H1 (cell line): Measurements from ENCODE around the gene NR2C2AP. TPM values are rescaled to one million over a fixed set of nuclear protein-coding genes. Genes with fewer than 3 reads are reported as not detected.

Experiments used
- CTCF ChIA-PET: fragments of 300-600 bp; sonication (Branson Sonifier 250); formaldehyde crosslinking; loops from one replicate; lab custom pipeline; 2021; ENCODE audit not compliant: partially characterized antibody; lab: Charles Lee
- POLR2A ChIA-PET: fragments of 300-600 bp; sonication (Branson Sonifier 250); formaldehyde crosslinking; loops from one replicate; lab custom pipeline; 2021; ENCODE audit warnings: inconsistent platforms; ENCODE audit not compliant: partially characterized antibody; lab: Charles Lee
- DNase-seq, 2 experiments: peaks; one replicate each; pipeline versions ENCODE4 v3.0.0 to v3.0.0-alpha.2; 2010 to 2022; ENCODE audit warnings: low spot score in 2 of 2, low read depth in 1 of 2, mixed read lengths in 1 of 2
- FAIRE-seq: peaks from 2 replicates; lab custom pipeline; 2011; peaks lifted over from hg19 to GRCh38; lab: Jason Lieb, UNC
- H2AFZ ChIP-seq: 2 replicates; pipeline ENCODE4 v1.8.1; 2012; ENCODE audit warnings: low read length, inconsistent platforms
- H2AK5ac ChIP-seq: 2 replicates; pipeline ENCODE4 v1.6.1; 2013; ENCODE audit warnings: low read depth, low read length
- H2BK120ac ChIP-seq: replicated peaks from 2 replicates; pipeline ENCODE3; 2013; ENCODE audit warnings: low read depth, low read length, inconsistent platforms
- H2BK12ac ChIP-seq: 2 replicates; pipeline ENCODE4 v1.6.1; 2013; ENCODE audit warnings: low read depth, low read length
- H2BK15ac ChIP-seq: 2 replicates; pipeline ENCODE4 v1.6.1; 2013; ENCODE audit warnings: low read length
- H2BK20ac ChIP-seq: 2 replicates; pipeline ENCODE4 v1.6.1; 2013; ENCODE audit warnings: low read length
- H2BK5ac ChIP-seq: 2 replicates; pipeline ENCODE4 v1.6.1; 2013; ENCODE audit warnings: low read depth, low read length
- H3K14ac ChIP-seq: 2 replicates; pipeline ENCODE4 v1.6.1; 2013; ENCODE audit warnings: inconsistent platforms; ENCODE audit not compliant: insufficient read length
- H3K18ac ChIP-seq: 2 replicates; pipeline ENCODE4 v1.6.1; 2013; ENCODE audit warnings: low read length; ENCODE audit errors: extremely low read depth
- H3K23ac ChIP-seq: 2 replicates; pipeline ENCODE4 v1.6.1; 2013; ENCODE audit warnings: inconsistent platforms; ENCODE audit not compliant: insufficient read length
- H3K23me2 ChIP-seq: 2 replicates; pipeline ENCODE4 v1.6.1; 2013; ENCODE audit warnings: low read depth, low read length
- H3K27ac ChIP-seq: 2 replicates; pipeline ENCODE4 v1.6.1; 2011; ENCODE audit warnings: low read depth, low read length, inconsistent platforms
- H3K27me3 ChIP-seq, 4 experiments: replicated peaks in 1 of 4; 1 replicate in 1 of 4; 2 replicates in 3 of 4; pipeline versions ENCODE4 v1.6.1 to v1.8.1; 2011 to 2013; ENCODE audit warnings: low read length in 3 of 4, mild to moderate bottlenecking in 3 of 4, inconsistent platforms in 2 of 4, mixed read lengths in 2 of 4, moderate library complexity in 1 of 4; ENCODE audit not compliant: control insufficient read depth in 3 of 4, insufficient read depth in 3 of 4; ENCODE audit errors: extremely low read depth in 1 of 4
- H3K36me3 ChIP-seq, 4 experiments: 2 replicates each; pipeline versions ENCODE4 v1.6.1 to v1.8.1; 2011 to 2013; ENCODE audit warnings: mild to moderate bottlenecking in 4 of 4, low read length in 3 of 4, moderate library complexity in 2 of 4, control low read depth in 1 of 4, inconsistent platforms in 1 of 4; ENCODE audit not compliant: insufficient read depth in 4 of 4, control insufficient read depth in 2 of 4
- H3K4ac ChIP-seq: replicated peaks from 2 replicates; pipeline ENCODE3; 2013; ENCODE audit warnings: low read length, low read depth, mixed read lengths, inconsistent platforms; ENCODE audit not compliant: insufficient read length
- H3K4me1 ChIP-seq, 4 experiments: replicated peaks in 1 of 4; 1 replicate in 1 of 4; 2 replicates in 3 of 4; pipeline versions ENCODE4 v1.6.1 to v1.8.1; 2011 to 2013; ENCODE audit warnings: low read length in 3 of 4, inconsistent platforms in 2 of 4, mixed read lengths in 1 of 4; ENCODE audit not compliant: insufficient read depth in 4 of 4, control insufficient read depth in 3 of 4
- H3K4me2 ChIP-seq, 2 experiments: 2 replicates each; pipeline versions ENCODE4 v1.6.1 to v1.8.1; 2011 to 2013; ENCODE audit warnings: low read depth in 2 of 2, low read length in 2 of 2, control low read depth in 1 of 2, inconsistent platforms in 1 of 2, mild to moderate bottlenecking in 1 of 2; ENCODE audit not compliant: insufficient read depth in 1 of 2
- H3K4me3 ChIP-seq, 4 experiments: fragments of 200-600, 300-600 bp in 1 of 4; sonication (generic), shearing (Covaris generic), sonication (Bioruptor Twin) in 1 of 4; 2 replicates each; pipeline versions ENCODE4 v1.5.1 to v1.8.1; 2011 to 2016; ENCODE audit warnings: low read length in 4 of 4, low read depth in 3 of 4, control low read depth in 2 of 4, inconsistent platforms in 2 of 4, mild to moderate bottlenecking in 2 of 4, mixed read lengths in 1 of 4, moderate library complexity in 1 of 4; ENCODE audit not compliant: insufficient read depth in 2 of 4; ENCODE audit errors: extremely low read depth in 1 of 4
- H3K56ac ChIP-seq: replicated peaks from 2 replicates; pipeline ENCODE3; 2013; ENCODE audit warnings: low read depth, mild to moderate bottlenecking, mixed read lengths, low read length, inconsistent platforms; ENCODE audit not compliant: insufficient read length
- H3K79me1 ChIP-seq: 2 replicates; pipeline ENCODE4 v1.6.1; 2013; ENCODE audit warnings: low read depth, low read length, control low read depth
- H3K79me2 ChIP-seq, 2 experiments: 2 replicates each; pipeline versions ENCODE4 v1.6.1 to v1.8.1; 2012 to 2013; ENCODE audit warnings: low read length in 2 of 2, mild to moderate bottlenecking in 2 of 2, inconsistent platforms in 1 of 2; ENCODE audit not compliant: insufficient read depth in 2 of 2, control insufficient read depth in 1 of 2
- H3K9ac ChIP-seq, 4 experiments: replicated peaks in 1 of 4; 1 replicate in 1 of 4; 2 replicates in 3 of 4; pipeline versions ENCODE4 v1.6.1 to v1.8.1; 2011 to 2013; ENCODE audit warnings: low read depth in 3 of 4, low read length in 3 of 4, control low read depth in 2 of 4, mild to moderate bottlenecking in 2 of 4, moderate library complexity in 2 of 4, inconsistent platforms in 1 of 4; ENCODE audit errors: extremely low read depth in 1 of 4
- H3K9me3 ChIP-seq, 2 experiments: 2 replicates each; pipeline versions ENCODE4 v1.6.1 to v1.8.1; 2012 to 2013; ENCODE audit warnings: mild to moderate bottlenecking in 2 of 2, moderate library complexity in 2 of 2, control low read depth in 1 of 2, inconsistent platforms in 1 of 2, low read depth in 1 of 2, low read length in 1 of 2, mixed read lengths in 1 of 2; ENCODE audit not compliant: insufficient read depth in 2 of 2
- H4K20me1 ChIP-seq, 2 experiments: replicated peaks in 1 of 2; 2 replicates each; pipeline versions ENCODE3 to v1.8.1; 2011 to 2013; ENCODE audit warnings: inconsistent platforms in 2 of 2, low read length in 2 of 2, mild to moderate bottlenecking in 1 of 2; ENCODE audit not compliant: insufficient read depth in 2 of 2, control insufficient read depth in 1 of 2
- H4K5ac ChIP-seq: 2 replicates; pipeline ENCODE4 v1.6.1; 2013; ENCODE audit warnings: low read length, low read depth, mixed read lengths, inconsistent platforms; ENCODE audit not compliant: insufficient read length
- H4K8ac ChIP-seq: 2 replicates; pipeline ENCODE4 v1.8.0; 2013; ENCODE audit warnings: mild to moderate bottlenecking, moderate library complexity, low read length, inconsistent platforms; ENCODE audit not compliant: insufficient read depth; ENCODE audit errors: extremely low read depth
- H4K91ac ChIP-seq: replicated peaks from 2 replicates; pipeline ENCODE3; 2013; ENCODE audit warnings: low read length, mixed read lengths, inconsistent platforms; ENCODE audit not compliant: insufficient read length
- SAP30 ChIP-seq: fragments of 300-600 bp; sonication (generic); IDR thresholded peaks from 2 replicates; pipeline ENCODE4 v1.7.1; 2012; ENCODE audit warnings: low read length, moderate library complexity, mild to moderate bottlenecking, inconsistent platforms; ENCODE audit not compliant: insufficient read depth, insufficient replicate concordance
- SIRT6 ChIP-seq: IDR thresholded peaks from one replicate; pipeline ENCODE4 v1.7.1; 2012; ENCODE audit warnings: low read length, inconsistent platforms
- WGBS, 2 experiments: shearing (Covaris generic) in 1 of 2; methylation state at CpG; one replicate each; pipeline versions ENCODE4 v1.1.6 to v1.1.7; 2013 to 2015; ENCODE audit warnings: low lambda C conversion rate in 2 of 2, mixed read lengths in 2 of 2, inconsistent platforms in 1 of 2, low coverage in 1 of 2, missing lambda C conversion rate in 1 of 2; ENCODE audit not compliant: insufficient replicate concordance in 2 of 2, insufficient coverage in 1 of 2, insufficient read length in 1 of 2; ENCODE audit errors: extremely low coverage in 1 of 2, missing lambda C conversion rate in 1 of 2; 5-methylcytosine and 5-hydroxymethylcytosine counted together
- polyA plus RNA-seq, 7 experiments: library from polyadenylated mRNA; depleted of rRNA in 3 of 7; stranded (reverse) in 5 of 7; unstranded in 2 of 7; fragments of >200 nt in 5 of 7; fragments of 200-250 nt in 2 of 7; gene quantifications; 1 replicate in 5 of 7; 2 replicates in 1 of 7; 4 replicates in 1 of 7; pipeline versions ENCODE4 v1.2.1 to v1.2.3, GENCODE V29; 2011 to 2013; ENCODE audit warnings: missing spikeins in 2 of 7, mixed read lengths in 2 of 7
- total RNA-seq: library from RNA; stranded (reverse); fragmentation: NEBNext Ultra II Directional; extraction: Animal tissue kit (Norgen Biotek cat#: 25700); gene quantifications from 2 replicates; pipeline ENCODE4 v1.2.1, GENCODE V29; 2021
- TF ChIP-seq, protein P1 (sequence below): IDR thresholded peaks from 2 replicates; pipeline ENCODE4 v1.6.1; 2011; ENCODE audit warnings: low read length, improper control_type of control experiment
- TF ChIP-seq, protein P2 (sequence below): IDR thresholded peaks from 2 replicates; pipeline ENCODE4 v1.6.1; 2012; ENCODE audit warnings: low read length, inconsistent platforms

Gene NR2C2AP
- total and polyA plus RNA-seq, 2 of the 8 experiments (the other 6 are each of a cell fraction or from before 2014, with no cell fraction given), result 16.4 to 20.5 TPM

DNA sequence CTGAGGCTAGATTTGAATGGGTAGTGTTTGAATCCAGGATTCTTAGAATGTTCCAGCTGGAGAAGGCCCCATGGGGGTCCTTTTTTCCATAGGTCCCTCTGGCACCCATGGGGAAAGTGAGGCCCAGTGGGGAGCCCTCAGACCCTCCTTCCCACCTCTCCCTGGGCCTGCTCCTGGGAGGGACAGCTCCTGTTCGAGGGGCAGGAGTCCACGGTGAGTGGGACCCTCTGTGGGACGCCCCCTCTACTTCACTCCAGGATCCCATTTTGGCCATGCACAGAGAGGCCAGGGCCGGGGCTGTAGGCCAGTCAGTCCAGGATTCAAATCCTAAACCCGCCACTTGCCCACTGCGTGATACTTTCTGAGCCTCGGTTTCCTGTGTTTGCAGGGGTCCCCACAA is 40.7 kb downstream of the NR2C2AP start:
- no peaks in the 10 kb centered on the region for H3K9me3 ChIP-seq
- H3K4me1 ChIP-seq, result peaks cover 0 to 8% (median 5%) of the 10 kb centered on the region in 4 experiments; a peak in 3 of 7 replicates
- no peak overlapping the region for H2BK120ac ChIP-seq
- DNase-seq (no peak), FAIRE-seq (no peak)
- no peak overlapping the region for H3K18ac ChIP-seq
- no peak overlapping the region for H2AK5ac ChIP-seq
- POLR2A ChIA-PET, result interaction anchor here (9.4 kb wide), 1 partner anchor 10 kb away, joined by 133 read pairs; the partner anchor contains the start of gene MEF2B
- no peaks in the 10 kb centered on the region; a peak in 1 of 7 replicates for H3K27me3 ChIP-seq
- H2AFZ ChIP-seq, result no peak overlapping the region
- no peak overlapping the region for H2BK5ac ChIP-seq
- H3K27ac ChIP-seq, result no peak overlapping the region
- CTCF ChIA-PET, result interaction anchor here (0.8 to 11.9 kb wide), 2 partner anchors 12 to 33 kb away, joined by 3 to 109 read pairs; no protein-coding TSS in a partner anchor
- no peak overlapping the region for H3K23ac ChIP-seq
- no peak overlapping the region for H4K8ac ChIP-seq
- no peaks in the 10 kb centered on the region for H4K20me1 ChIP-seq
- H4K5ac ChIP-seq, result no peak overlapping the region
- no peak overlapping the region for H3K4me2 ChIP-seq
- H3K4ac ChIP-seq, result no peak overlapping the region
- H3K4me3 ChIP-seq, result no peak overlapping the region
- no peak overlapping the region for H4K91ac ChIP-seq
- no peaks in the 10 kb centered on the region for H3K36me3 ChIP-seq
- no peak overlapping the region for H2BK12ac ChIP-seq
- H3K79me2 ChIP-seq, result no peaks in the 10 kb centered on the region
- H3K56ac ChIP-seq, result no peak overlapping the region
- H3K79me1 ChIP-seq, result no peaks in the 10 kb centered on the region
- 95% methylated on average over 7 of the region's 7 CpGs; no CpG with 5 or more reads in 1 of the 2 experiments for WGBS, 2 experiments
- H3K14ac ChIP-seq, result no peak overlapping the region
- TF ChIP-seq SAP30, result no peak
- no peak for TF ChIP-seq SIRT6
- TF ChIP-seq, protein P1, sequence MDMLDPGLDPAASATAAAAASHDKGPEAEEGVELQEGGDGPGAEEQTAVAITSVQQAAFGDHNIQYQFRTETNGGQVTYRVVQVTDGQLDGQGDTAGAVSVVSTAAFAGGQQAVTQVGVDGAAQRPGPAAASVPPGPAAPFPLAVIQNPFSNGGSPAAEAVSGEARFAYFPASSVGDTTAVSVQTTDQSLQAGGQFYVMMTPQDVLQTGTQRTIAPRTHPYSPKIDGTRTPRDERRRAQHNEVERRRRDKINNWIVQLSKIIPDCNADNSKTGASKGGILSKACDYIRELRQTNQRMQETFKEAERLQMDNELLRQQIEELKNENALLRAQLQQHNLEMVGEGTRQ, result no peak
- TF ChIP-seq, protein P2, sequence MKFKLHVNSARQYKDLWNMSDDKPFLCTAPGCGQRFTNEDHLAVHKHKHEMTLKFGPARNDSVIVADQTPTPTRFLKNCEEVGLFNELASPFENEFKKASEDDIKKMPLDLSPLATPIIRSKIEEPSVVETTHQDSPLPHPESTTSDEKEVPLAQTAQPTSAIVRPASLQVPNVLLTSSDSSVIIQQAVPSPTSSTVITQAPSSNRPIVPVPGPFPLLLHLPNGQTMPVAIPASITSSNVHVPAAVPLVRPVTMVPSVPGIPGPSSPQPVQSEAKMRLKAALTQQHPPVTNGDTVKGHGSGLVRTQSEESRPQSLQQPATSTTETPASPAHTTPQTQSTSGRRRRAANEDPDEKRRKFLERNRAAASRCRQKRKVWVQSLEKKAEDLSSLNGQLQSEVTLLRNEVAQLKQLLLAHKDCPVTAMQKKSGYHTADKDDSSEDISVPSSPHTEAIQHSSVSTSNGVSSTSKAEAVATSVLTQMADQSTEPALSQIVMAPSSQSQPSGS, result no peak
- no peak overlapping the region for H2BK15ac ChIP-seq
- peaks cover 4% of the 10 kb centered on the region; the same call in 1 of the 2 replicates for H3K23me2 ChIP-seq
- H3K9ac ChIP-seq, result no peak overlapping the region
- no peak overlapping the region for H2BK20ac ChIP-seq
